ENCODE results near the gene SON. TPM values are rescaled to one million over a fixed set of nuclear protein-coding genes. Genes with fewer than 3 reads are reported as not detected.

SON gene, protein sequence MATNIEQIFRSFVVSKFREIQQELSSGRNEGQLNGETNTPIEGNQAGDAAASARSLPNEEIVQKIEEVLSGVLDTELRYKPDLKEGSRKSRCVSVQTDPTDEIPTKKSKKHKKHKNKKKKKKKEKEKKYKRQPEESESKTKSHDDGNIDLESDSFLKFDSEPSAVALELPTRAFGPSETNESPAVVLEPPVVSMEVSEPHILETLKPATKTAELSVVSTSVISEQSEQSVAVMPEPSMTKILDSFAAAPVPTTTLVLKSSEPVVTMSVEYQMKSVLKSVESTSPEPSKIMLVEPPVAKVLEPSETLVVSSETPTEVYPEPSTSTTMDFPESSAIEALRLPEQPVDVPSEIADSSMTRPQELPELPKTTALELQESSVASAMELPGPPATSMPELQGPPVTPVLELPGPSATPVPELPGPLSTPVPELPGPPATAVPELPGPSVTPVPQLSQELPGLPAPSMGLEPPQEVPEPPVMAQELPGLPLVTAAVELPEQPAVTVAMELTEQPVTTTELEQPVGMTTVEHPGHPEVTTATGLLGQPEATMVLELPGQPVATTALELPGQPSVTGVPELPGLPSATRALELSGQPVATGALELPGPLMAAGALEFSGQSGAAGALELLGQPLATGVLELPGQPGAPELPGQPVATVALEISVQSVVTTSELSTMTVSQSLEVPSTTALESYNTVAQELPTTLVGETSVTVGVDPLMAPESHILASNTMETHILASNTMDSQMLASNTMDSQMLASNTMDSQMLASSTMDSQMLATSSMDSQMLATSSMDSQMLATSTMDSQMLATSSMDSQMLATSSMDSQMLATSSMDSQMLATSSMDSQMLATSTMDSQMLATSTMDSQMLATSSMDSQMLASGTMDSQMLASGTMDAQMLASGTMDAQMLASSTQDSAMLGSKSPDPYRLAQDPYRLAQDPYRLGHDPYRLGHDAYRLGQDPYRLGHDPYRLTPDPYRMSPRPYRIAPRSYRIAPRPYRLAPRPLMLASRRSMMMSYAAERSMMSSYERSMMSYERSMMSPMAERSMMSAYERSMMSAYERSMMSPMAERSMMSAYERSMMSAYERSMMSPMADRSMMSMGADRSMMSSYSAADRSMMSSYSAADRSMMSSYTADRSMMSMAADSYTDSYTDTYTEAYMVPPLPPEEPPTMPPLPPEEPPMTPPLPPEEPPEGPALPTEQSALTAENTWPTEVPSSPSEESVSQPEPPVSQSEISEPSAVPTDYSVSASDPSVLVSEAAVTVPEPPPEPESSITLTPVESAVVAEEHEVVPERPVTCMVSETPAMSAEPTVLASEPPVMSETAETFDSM (N-terminal part only)
- 136 and 180 TPM in 2 replicates for total RNA-seq

DNA sequence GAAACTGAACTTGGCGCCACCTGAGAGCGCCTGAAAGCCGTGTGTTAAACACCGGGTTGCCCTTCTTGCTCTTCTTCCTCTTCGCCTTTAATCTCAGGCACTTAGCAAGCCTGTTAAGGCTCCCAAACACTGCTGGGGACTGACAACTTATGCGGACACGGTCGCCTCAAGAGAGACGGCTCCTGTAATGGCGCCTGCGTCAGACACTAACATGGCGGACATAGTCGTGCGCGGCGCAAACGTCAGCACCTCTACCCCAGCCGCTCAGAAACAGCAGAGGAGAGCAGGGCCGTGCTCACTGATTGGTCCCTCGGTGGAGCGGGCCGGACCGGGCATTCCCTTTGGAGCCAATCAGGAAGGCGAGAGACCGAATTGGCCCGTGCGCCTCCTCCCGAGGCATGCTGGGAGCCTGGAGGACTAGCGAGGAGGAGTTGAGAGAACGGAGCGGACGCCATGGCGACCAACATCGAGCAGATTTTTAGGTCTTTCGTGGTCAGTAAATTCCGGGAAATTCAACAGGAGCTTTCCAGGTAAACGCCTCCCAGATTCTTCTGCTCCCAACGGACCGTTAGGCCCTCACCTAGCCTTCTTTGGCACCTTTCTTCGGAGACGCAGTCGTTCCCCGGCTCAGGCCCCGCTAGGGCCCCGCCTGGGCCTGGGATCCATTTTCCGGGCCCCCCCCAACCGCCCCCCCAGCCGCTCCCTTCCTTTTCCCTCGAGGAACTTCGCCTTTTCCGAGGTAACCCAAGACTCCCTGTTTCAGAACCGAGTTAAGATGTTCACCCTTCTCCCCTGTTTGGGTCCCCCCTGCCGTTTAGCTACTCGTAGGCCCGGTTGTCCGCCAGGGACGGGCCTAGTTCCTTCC, at the start of gene SON:
TSS of gene SON (plus strand) at position 399 of the 865 bp plus-strand sequence. CDS start at position 454, 55 bp downstream.

DNA sequence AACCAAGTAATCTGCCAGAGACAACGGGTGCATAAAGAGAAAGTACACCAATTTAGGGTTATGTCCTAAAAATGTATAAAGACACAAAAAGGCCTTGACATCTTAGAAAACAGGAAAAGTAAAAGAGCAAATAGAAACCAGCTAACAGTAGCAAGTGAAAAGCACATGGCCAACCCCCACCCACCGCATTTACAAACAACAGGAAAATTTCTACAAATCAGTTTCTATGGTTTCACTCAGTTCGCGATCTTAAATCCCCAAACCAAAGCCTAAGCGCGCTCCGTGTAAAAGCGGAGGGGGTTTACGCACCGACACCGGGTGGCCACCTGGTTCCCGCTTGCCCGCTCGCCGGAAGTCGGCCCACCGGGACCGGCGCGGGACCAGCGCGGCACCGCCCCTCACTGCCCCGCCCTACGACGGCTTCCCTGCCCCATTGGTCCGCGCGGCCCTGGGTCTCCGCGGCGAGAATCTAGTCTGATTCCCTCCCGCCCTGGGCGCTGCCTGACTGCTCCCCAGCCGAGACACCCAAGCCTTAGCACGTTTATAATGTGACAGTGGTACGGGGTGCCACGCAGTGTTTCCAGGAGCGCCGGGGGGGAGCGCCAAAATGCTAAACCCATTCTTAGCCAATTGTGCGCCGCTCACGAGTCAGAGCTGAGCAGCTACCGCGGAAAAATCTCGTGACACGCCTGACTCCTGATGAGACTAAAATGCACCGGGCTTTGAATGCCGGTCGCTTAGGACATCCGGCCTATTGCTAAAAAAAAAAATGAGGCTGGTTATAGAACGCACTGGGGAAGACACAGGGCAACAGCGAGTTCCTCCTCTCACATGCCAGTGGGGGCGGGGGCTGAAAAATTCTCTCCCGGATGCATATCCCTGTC, 840 bp upstream of the SON start, which contains the start of gene GART:
TSS of gene GART (minus strand) at position 362 of the 884 bp plus-strand sequence. CDS start 2,802 bp downstream, outside the sequence.

DNA sequence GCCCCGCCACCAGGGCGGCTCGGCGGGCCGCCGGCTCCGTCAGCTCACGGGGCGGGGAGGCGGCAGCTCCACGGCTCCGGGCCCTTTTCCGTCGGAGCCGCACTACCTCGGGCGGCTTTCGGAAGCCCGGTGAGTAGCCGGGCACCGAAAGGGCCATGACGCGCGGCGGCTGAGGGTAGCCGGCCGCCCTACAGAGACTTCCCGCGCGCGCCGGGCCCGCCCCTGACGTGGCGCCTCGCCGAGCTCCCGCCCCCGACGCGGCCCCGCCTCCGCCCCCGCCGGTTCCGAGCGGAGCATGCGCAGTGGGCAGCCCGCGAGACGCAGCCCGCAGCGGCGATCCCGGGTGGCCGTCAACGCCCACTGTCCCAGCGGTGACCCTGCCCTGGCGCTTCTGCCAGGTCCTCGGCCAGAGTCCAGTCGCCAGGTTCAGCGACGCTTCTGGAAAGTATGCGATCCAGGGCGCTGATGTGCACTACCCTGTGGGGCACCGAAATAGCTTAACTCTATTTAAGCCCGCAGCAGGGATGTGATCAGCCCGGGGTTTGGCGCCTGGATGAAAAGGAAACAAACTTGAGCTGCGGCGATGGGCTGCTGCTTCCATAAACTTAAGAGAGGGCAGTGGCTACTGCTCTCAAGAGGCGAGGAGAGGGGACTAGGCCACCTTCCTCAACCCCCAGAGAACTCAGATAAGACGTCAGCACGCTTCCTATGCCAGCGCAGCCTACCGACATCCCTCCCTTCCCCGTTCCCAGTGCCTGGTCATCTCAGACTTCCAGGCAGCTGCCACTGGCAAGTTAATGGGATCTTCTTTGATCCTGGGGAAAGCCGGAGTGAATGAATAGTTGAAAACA, 45.9 kb downstream of the SON start, which contains the start of gene DONSON:
TSS of gene DONSON (minus strand) at position 200 of the 851 bp plus-strand sequence. CDS start at position 157, 43 bp downstream.

Other genes starting within 250 kb of the SON start
- 16.8 and 98.5 TPM in 2 replicates for gene IFNAR1, start 218.1 kb upstream of the SON start, total RNA-seq
- 55.1 and 61.0 TPM in 2 replicates for gene IFNGR2, start 139.6 kb upstream of the SON start, total RNA-seq
- 28.6 and 29.4 TPM in 2 replicates for gene TMEM50B, start 63.1 kb upstream of the SON start, total RNA-seq
- 1.6 and 1.9 TPM in 2 replicates for gene DNAJC28, start 51.3 kb upstream of the SON start, total RNA-seq
- gene GART, start 921 bp upstream of the SON start, total RNA-seq, result 38.7 and 67.8 TPM in 2 replicates
- 12.5 and 13.4 TPM in 2 replicates for gene DONSON, start 45.6 kb downstream of the SON start, total RNA-seq
- 18.1 and 28.0 TPM in 2 replicates for gene CRYZL1, start 98.7 kb downstream of the SON start, total RNA-seq
- gene ITSN1, start 99.5 kb downstream of the SON start, total RNA-seq, result 52.6 and 81.7 TPM in 2 replicates

Data from pericardium fibroblast (primary cell).